ENCODE measurements around the gene NUDT1.
A peak's percentile ranks its signal among the peaks of the same experiment; 100 is the strongest.

NUDT1 gene

DNA sequence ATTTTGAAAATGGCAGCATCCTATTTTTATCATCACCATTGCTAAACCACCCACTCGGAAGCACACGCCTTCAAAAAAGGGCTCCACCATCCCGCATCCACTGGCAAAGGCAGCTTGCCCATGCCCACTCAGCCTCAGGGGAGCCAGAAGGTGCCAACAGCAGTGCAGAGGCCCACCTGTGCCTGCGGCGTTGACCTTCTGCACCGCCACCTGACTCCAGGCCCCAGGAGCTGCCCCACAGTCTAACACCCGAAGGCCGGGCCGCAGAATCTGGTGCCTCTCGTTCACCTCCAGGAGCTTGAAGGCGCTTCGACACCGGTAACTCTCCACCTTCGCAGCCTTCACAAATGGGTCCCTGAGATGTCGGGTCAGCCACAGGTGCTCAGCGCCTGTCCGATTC is 2.8 kb upstream of the NUDT1 start:
- no peak for DNase-seq (ENCODE audit: low read depth)
- TF ChIP-seq, protein P1, sequence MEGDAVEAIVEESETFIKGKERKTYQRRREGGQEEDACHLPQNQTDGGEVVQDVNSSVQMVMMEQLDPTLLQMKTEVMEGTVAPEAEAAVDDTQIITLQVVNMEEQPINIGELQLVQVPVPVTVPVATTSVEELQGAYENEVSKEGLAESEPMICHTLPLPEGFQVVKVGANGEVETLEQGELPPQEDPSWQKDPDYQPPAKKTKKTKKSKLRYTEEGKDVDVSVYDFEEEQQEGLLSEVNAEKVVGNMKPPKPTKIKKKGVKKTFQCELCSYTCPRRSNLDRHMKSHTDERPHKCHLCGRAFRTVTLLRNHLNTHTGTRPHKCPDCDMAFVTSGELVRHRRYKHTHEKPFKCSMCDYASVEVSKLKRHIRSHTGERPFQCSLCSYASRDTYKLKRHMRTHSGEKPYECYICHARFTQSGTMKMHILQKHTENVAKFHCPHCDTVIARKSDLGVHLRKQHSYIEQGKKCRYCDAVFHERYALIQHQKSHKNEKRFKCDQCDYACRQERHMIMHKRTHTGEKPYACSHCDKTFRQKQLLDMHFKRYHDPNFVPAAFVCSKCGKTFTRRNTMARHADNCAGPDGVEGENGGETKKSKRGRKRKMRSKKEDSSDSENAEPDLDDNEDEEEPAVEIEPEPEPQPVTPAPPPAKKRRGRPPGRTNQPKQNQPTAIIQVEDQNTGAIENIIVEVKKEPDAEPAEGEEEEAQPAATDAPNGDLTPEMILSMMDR (conservative IDR thresholded peaks at IDR 0.05; ENCODE audit: low read length) = no peak
- H3K4me3 ChIP-seq (ENCODE audit: low read length) = no peak overlapping the region

DNA sequence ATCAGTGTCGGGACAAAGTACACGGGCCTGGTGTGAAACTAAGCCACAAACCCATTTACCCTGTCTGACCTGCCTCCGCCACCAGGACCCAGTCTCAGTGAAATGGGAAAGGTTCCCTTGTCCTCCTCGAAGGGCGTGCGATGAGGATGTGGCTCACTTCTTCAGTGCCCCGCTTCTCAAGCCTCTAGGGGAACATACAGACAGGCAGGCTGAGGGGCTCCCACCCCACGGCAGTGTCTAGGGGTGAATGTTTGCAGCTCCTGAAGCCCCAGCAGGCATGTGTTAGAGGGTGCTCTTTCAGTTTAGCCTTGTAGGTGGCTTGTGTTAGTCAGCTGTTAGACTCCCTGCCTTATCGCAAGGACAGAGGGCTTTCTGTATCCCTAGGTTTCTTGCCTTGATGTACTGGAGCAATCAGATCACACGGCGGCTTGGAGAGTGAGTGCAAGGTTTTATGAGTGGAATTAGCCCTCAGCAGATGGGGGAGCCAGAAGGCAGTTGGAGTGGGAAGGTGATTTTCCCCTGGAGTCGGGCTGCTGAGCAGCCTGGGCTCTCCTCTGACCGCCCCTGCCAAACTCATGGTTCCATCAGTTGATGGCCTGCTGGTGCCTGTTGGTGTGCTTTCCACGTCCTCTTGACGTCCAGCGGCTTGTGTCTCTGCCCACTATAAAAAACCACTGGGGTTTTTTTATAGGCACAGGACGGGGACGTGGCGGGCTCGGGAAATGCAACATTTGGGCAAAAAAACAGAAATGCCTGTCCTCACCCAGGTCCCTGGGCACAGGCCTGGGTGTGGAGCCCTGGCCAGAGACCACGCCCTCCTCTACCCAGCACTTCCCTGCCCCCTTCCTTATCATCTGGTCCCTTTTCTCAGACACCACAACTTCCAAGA is 759 bp downstream of the NUDT1 start:
- peak overlapping the region; percentile 90 for H3K4me3 ChIP-seq (ENCODE audit: low read length)
- no peak for DNase-seq (ENCODE audit: low read depth)
- TF ChIP-seq, protein P1 (conservative IDR thresholded peaks at IDR 0.05; ENCODE audit: low read length) = peak; percentile 19

DNA sequence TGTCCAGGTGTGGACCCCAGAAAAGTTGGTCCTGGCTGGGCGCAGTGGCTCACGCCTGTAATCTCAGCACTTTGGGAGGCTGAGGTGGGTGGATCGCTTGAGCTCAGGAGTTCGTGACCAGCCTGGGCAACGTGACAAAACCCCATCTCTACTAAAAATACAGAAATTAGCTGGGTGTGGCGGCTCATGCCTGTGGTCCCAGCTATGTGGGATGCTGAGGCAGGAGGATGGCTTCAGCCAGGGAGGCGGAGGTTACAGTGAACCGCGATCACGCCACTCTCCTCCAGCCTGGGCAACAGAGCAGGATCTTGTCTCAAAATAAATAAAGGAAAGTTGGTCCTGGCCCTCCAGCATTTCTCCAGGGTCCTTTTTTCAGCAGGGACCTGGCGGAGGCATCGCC is 1.4 kb downstream of the NUDT1 start:
- TF ChIP-seq, protein P1 (conservative IDR thresholded peaks at IDR 0.05; ENCODE audit: low read length) = no peak
- no peak overlapping the region for H3K4me3 ChIP-seq (ENCODE audit: low read length)
- DNase-seq (ENCODE audit: low read depth) = no peak

DNA sequence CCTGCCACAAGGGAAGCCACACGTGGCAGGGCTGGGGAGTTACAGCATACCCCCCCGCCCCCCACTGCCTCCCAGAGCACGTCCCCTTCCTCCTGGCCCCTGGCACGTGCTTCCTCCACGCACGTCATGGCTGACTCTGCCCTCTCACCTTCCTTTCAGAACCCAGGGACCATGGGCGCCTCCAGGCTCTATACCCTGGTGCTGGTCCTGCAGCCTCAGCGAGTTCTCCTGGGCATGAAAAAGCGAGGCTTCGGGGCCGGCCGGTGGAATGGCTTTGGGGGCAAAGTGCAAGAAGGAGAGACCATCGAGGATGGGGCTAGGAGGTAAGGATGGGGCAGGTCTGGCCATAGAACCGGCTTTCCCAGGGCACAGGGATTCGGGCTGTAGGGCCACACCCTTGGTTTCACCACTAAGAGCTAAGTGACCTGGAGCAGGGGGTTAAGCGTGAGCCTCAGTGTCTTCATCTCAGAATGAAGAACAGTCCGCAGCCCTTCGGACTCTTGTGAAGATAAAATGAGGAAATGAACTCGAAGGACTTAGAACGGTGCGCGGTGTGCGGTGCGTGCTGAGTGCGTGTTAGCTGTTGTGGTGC is 2.5 kb downstream of the NUDT1 start:
- no peak overlapping the region for H3K4me3 ChIP-seq (ENCODE audit: low read length)
- TF ChIP-seq, protein P1 (conservative IDR thresholded peaks at IDR 0.05; ENCODE audit: low read length) = no peak
- no peak for DNase-seq (ENCODE audit: low read depth)

DNA sequence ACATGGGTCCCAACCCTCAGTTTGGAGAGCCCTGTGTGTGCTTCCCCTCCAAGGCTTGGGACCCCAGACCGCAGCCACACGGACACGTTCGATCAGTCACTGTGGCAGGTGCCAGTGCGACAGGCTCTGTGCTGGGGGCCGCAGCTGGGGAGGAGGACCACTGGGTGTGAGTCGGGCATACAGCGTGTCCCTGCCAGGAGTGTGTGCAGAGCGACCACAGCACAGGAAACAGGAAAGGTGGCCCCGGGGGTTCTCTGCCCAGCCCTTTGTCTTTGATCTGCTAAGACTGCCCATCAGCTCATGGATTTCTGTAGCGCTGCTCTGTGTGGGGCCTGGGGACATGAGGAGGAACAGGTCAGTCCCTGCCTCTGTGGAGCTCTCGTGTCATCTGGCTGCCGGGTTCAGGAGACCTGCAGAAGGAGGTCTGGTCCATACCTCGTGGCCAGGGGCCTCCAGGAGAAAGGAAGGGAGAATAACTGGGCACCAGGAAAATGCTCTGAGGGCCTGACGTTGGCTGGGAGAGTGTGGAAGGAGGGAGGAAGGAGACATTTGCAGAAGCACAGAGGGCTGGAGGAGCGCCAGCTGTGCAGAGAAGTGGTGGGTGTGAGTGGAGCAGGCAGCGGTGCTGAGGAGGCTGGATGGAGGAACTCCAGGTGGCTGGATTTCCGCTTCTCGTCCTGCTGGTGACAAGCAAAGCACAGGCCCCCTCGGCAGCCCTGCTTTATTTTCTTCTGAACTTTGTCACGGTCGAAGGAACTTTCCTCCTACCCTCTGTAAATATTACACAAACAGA is 4.1 kb downstream of the NUDT1 start:
- TF ChIP-seq, protein P1 (conservative IDR thresholded peaks at IDR 0.05; ENCODE audit: low read length) = no peak
- H3K4me3 ChIP-seq (ENCODE audit: low read length) = no peak overlapping the region
- no peak for DNase-seq (ENCODE audit: low read depth)

DNA sequence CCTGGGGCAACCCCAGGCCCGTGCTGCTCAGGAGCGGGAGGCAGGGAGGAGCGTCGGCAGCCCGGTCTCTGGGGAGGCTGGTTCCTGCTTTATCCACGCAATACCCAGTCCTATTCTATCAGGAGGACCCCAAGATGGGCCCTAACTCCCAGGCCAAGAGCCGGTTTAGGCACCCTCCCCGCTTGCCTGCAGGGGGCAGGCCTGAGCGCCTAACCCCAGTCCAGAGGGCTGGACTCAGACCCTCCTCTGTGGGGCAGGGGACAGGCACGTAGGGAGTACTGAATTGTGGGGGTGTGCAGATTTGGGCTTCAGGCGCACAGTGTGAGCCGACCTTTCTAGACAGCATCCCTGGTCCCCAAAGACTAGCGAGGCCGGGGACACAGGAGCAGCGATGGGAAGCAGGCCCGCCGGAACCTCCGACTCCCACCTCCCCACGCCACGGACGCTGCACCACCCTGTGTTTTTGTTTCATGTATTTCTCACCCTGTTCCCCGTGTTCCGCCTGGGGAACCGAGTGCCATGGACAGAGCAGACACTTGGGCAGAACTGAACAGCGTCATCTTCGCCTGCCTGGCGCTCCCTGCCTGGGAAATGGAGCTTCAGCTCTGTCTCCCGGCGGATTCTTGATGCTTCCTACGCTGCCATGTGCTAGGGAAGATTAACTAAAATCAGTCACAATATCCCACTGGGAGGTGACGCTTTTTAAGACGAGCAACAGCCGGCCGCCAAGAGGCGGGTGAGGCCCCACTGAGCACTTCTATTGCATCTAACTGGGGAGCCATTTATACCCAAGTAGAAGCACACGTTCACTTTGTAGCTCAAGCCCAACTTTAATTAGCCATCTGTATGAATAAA is 5.3 kb downstream of the NUDT1 start:
- no peak for DNase-seq (ENCODE audit: low read depth)
- TF ChIP-seq, protein P1 (conservative IDR thresholded peaks at IDR 0.05; ENCODE audit: low read length) = peak; percentile 73
- no peak overlapping the region for H3K4me3 ChIP-seq (ENCODE audit: low read length)
